ENCODE measurements around the gene ORM2. TPM values are rescaled to one million over a fixed set of nuclear protein-coding genes. Genes with fewer than 3 reads are reported as not detected.
A peak's percentile ranks its signal among the peaks of the same experiment; 100 is the strongest.

ORM2 gene
- polyA plus RNA-seq, 3 donors: 0.30 to 0.33 TPM; not detected in 1

DNA sequence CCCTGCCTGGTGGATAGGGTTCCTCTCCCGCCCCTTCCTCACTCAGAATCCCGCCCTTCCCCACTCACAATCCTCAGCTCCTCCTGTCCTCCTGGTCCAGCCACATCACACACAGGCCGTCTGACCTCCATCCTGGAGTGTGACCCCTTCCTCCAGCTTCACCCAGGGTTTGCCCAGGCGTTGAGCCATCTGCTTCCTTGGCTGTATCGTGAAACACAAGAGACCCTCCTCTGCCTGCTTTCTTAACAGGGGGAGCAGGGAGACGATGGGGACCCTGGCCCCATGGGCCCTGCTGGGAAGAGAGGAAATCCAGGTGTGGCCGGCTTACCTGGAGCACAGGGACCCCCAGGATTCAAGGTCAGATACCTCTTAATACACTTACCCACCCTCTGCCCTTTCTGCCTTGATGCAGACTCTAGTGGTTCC lies 39.1 kb upstream of the ORM2 start:
- H3K27ac ChIP-seq (ENCODE audit: low read depth in 1 of 2, low read length in 2 of 2): no peak overlapping the region
- no peak overlapping the region for H3K9ac ChIP-seq (ENCODE audit: insufficient read depth, low read length, poor library complexity, severe bottlenecking)
- no peaks in the 10 kb centered on the region for H3K36me3 ChIP-seq (replicated peaks in 1 of 2; ENCODE audit: control insufficient read depth in 1 of 2, insufficient read depth in 2 of 2, low read length in 2 of 2)
- H3K36me3 Mint-ChIP-seq: no peaks in the 10 kb centered on the region
- H3K27me3 ChIP-seq (ENCODE audit: control insufficient read depth in 2 of 2, insufficient read depth in 2 of 2, low read length in 2 of 2): peaks cover 0 to 8% of the 10 kb centered on the region in 2 donors
- 79% methylated on average over 6 of the region's 7 CpGs for WGBS (ENCODE audit: insufficient coverage)
- H3K9me3 ChIP-seq (replicated peaks in 1 of 2; ENCODE audit: control insufficient read depth in 1 of 2, insufficient read depth in 1 of 2, low read length in 2 of 2): peaks cover 2 to 12% of the 10 kb centered on the region in 2 donors
- H3K4me3 ChIP-seq (replicated peaks in 1 of 3; ENCODE audit: low read depth in 2 of 3, low read length in 3 of 3): no peak overlapping the region
- H3K4me2 ChIP-seq (replicated peaks; ENCODE audit: extremely low read depth, low read length, poor library complexity, severe bottlenecking): no peak overlapping the region
- no peaks in the 10 kb centered on the region for H4K20me1 ChIP-seq (ENCODE audit: insufficient read depth, low read length)
- H3K27me3 Mint-ChIP-seq (ENCODE audit: low read depth in 3 of 3): peaks cover 8 to 16% (median 11%) of the 10 kb centered on the region in 3 donors
- no peak overlapping the region for H3K27ac Mint-ChIP-seq
- intact Hi-C loops (cut with micrococcal nuclease): loop anchor here (5.0 kb wide), 2 partner anchors 133 to 183 kb away; partner anchors contain the start of gene COL27A1 (in 1 of the 2)
- H3K79me2 ChIP-seq (ENCODE audit: insufficient read depth, low read length): no peaks in the 10 kb centered on the region
- H3K4me3 Mint-ChIP-seq: peak overlapping the region in 1 of 2 donors; percentile 57
- no peak for TF ChIP-seq CTCF (IDR thresholded peaks at IDR 0.05)
- no peak overlapping the region for H2AFZ ChIP-seq (ENCODE audit: insufficient read depth, low read depth, low read length, poor library complexity, severe bottlenecking)
- H3K9me3 Mint-ChIP-seq: peaks cover 2 to 16% (median 7%) of the 10 kb centered on the region in 7 donors
- no peak for DNase-seq
- H3K4me1 ChIP-seq (ENCODE audit: control insufficient read depth in 1 of 2, insufficient read depth in 2 of 2, low read length in 2 of 2): no peaks in the 10 kb centered on the region
- no peaks in the 10 kb centered on the region for H3K4me1 Mint-ChIP-seq

DNA sequence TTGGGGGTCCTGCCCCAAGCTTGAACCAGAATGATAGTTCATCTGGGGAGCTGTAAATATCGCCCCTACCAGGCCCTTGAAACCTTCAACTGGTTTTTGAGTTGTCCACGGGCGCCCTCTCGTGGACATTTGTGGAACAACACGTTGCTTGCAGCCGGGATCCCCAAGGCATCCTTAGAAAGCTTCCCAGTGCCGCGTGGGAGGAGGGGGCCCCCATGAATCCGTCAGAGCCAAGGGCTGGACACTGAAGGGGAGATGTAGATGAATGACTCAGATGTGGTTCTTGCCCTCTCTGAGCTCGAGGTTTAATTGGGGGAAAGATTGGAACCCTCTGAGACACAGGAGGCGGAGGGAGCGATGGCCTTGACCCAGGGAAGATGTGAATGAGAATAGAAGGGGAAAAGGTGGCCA lies 38.6 kb upstream of the ORM2 start:
- Mint-ChIP-seq H3K27me3 (ENCODE audit: low read depth in 3 of 3) (peaks cover 8 to 16% (median 10%) of the 10 kb centered on the region in 3 donors), H3K4me3 (no peak overlapping the region), H3K36me3 (no peaks in the 10 kb centered on the region), H3K4me1 (no peaks in the 10 kb centered on the region), H3K27ac (no peak overlapping the region), H3K9me3 (peaks cover 5 to 21% (median 11%) of the 10 kb centered on the region in 7 donors)
- Histone ChIP-seq H2AFZ (ENCODE audit: insufficient read depth, low read depth, low read length, poor library complexity, severe bottlenecking) (no peak overlapping the region), H3K27ac (ENCODE audit: low read depth in 1 of 2, low read length in 2 of 2) (no peak overlapping the region), H4K20me1 (ENCODE audit: insufficient read depth, low read length) (no peaks in the 10 kb centered on the region), H3K27me3 (ENCODE audit: control insufficient read depth in 2 of 2, insufficient read depth in 2 of 2, low read length in 2 of 2) (peaks cover 0 to 8% of the 10 kb centered on the region in 2 donors), H3K4me1 (ENCODE audit: control insufficient read depth in 1 of 2, insufficient read depth in 2 of 2, low read length in 2 of 2) (no peaks in the 10 kb centered on the region), H3K9me3 (replicated peaks in 1 of 2; ENCODE audit: control insufficient read depth in 1 of 2, insufficient read depth in 1 of 2, low read length in 2 of 2) (peaks cover 5 to 12% of the 10 kb centered on the region in 2 donors), H3K9ac (ENCODE audit: insufficient read depth, low read length, poor library complexity, severe bottlenecking) (no peak overlapping the region), H3K4me2 (replicated peaks; ENCODE audit: extremely low read depth, low read length, poor library complexity, severe bottlenecking) (no peak overlapping the region), H3K36me3 (replicated peaks in 1 of 2; ENCODE audit: control insufficient read depth in 1 of 2, insufficient read depth in 2 of 2, low read length in 2 of 2) (no peaks in the 10 kb centered on the region), H3K4me3 (replicated peaks in 1 of 3; ENCODE audit: low read depth in 2 of 3, low read length in 3 of 3) (no peak overlapping the region), H3K79me2 (ENCODE audit: insufficient read depth, low read length) (no peaks in the 10 kb centered on the region)
- 13% methylated on average over 11 of the region's 12 CpGs for WGBS (ENCODE audit: insufficient coverage)
- intact Hi-C loops (cut with micrococcal nuclease): loop anchor here (5.0 kb wide), 2 partner anchors 134 to 184 kb away; partner anchors contain the start of gene COL27A1 (in 1 of the 2)
- TF ChIP-seq CTCF (IDR thresholded peaks at IDR 0.05): peak; percentile 97
- peak; percentile 44 to 54 (median 50) for DNase-seq

All from CD14-positive monocyte (primary cell).